H1 (cell line): Measurements from ENCODE around the gene STH. TPM values are rescaled to one million over a fixed set of nuclear protein-coding genes. Genes with fewer than 3 reads are reported as not detected.

Experiments
- CTCF ChIA-PET: fragments of 300-600 bp; sonication (Branson Sonifier 250); formaldehyde crosslinking; loops from one replicate; lab custom pipeline; 2021; ENCODE audit not compliant: partially characterized antibody; lab: Charles Lee
- POLR2A ChIA-PET: fragments of 300-600 bp; sonication (Branson Sonifier 250); formaldehyde crosslinking; loops from one replicate; lab custom pipeline; 2021; ENCODE audit warnings: inconsistent platforms; ENCODE audit not compliant: partially characterized antibody; lab: Charles Lee
- DNase-seq, 2 experiments: peaks; one replicate each; pipeline versions ENCODE4 v3.0.0 to v3.0.0-alpha.2; 2010 to 2022; ENCODE audit warnings: low spot score in 2 of 2, low read depth in 1 of 2, mixed read lengths in 1 of 2
- FAIRE-seq: peaks from 2 replicates; lab custom pipeline; 2011; peaks lifted over from hg19 to GRCh38; lab: Jason Lieb, UNC
- H2AFZ ChIP-seq: 2 replicates; pipeline ENCODE4 v1.8.1; 2012; ENCODE audit warnings: low read length, inconsistent platforms
- H2AK5ac ChIP-seq: 2 replicates; pipeline ENCODE4 v1.6.1; 2013; ENCODE audit warnings: low read depth, low read length
- H2BK120ac ChIP-seq: replicated peaks from 2 replicates; pipeline ENCODE3; 2013; ENCODE audit warnings: low read depth, low read length, inconsistent platforms
- H2BK12ac ChIP-seq: 2 replicates; pipeline ENCODE4 v1.6.1; 2013; ENCODE audit warnings: low read depth, low read length
- H2BK15ac ChIP-seq: 2 replicates; pipeline ENCODE4 v1.6.1; 2013; ENCODE audit warnings: low read length
- H2BK20ac ChIP-seq: 2 replicates; pipeline ENCODE4 v1.6.1; 2013; ENCODE audit warnings: low read length
- H2BK5ac ChIP-seq: 2 replicates; pipeline ENCODE4 v1.6.1; 2013; ENCODE audit warnings: low read depth, low read length
- H3K14ac ChIP-seq: 2 replicates; pipeline ENCODE4 v1.6.1; 2013; ENCODE audit warnings: inconsistent platforms; ENCODE audit not compliant: insufficient read length
- H3K18ac ChIP-seq: 2 replicates; pipeline ENCODE4 v1.6.1; 2013; ENCODE audit warnings: low read length; ENCODE audit errors: extremely low read depth
- H3K23ac ChIP-seq: 2 replicates; pipeline ENCODE4 v1.6.1; 2013; ENCODE audit warnings: inconsistent platforms; ENCODE audit not compliant: insufficient read length
- H3K23me2 ChIP-seq: 2 replicates; pipeline ENCODE4 v1.6.1; 2013; ENCODE audit warnings: low read depth, low read length
- H3K27ac ChIP-seq: 2 replicates; pipeline ENCODE4 v1.6.1; 2011; ENCODE audit warnings: low read depth, low read length, inconsistent platforms
- H3K27me3 ChIP-seq, 4 experiments: replicated peaks in 1 of 4; 1 replicate in 1 of 4; 2 replicates in 3 of 4; pipeline versions ENCODE4 v1.6.1 to v1.8.1; 2011 to 2013; ENCODE audit warnings: low read length in 3 of 4, mild to moderate bottlenecking in 3 of 4, inconsistent platforms in 2 of 4, mixed read lengths in 2 of 4, moderate library complexity in 1 of 4; ENCODE audit not compliant: control insufficient read depth in 3 of 4, insufficient read depth in 3 of 4; ENCODE audit errors: extremely low read depth in 1 of 4
- H3K36me3 ChIP-seq, 4 experiments: 2 replicates each; pipeline versions ENCODE4 v1.6.1 to v1.8.1; 2011 to 2013; ENCODE audit warnings: mild to moderate bottlenecking in 4 of 4, low read length in 3 of 4, moderate library complexity in 2 of 4, control low read depth in 1 of 4, inconsistent platforms in 1 of 4; ENCODE audit not compliant: insufficient read depth in 4 of 4, control insufficient read depth in 2 of 4
- H3K4ac ChIP-seq: replicated peaks from 2 replicates; pipeline ENCODE3; 2013; ENCODE audit warnings: low read length, low read depth, mixed read lengths, inconsistent platforms; ENCODE audit not compliant: insufficient read length
- H3K4me1 ChIP-seq, 4 experiments: replicated peaks in 1 of 4; 1 replicate in 1 of 4; 2 replicates in 3 of 4; pipeline versions ENCODE4 v1.6.1 to v1.8.1; 2011 to 2013; ENCODE audit warnings: low read length in 3 of 4, inconsistent platforms in 2 of 4, mixed read lengths in 1 of 4; ENCODE audit not compliant: insufficient read depth in 4 of 4, control insufficient read depth in 3 of 4
- H3K4me2 ChIP-seq, 2 experiments: 2 replicates each; pipeline versions ENCODE4 v1.6.1 to v1.8.1; 2011 to 2013; ENCODE audit warnings: low read depth in 2 of 2, low read length in 2 of 2, control low read depth in 1 of 2, inconsistent platforms in 1 of 2, mild to moderate bottlenecking in 1 of 2; ENCODE audit not compliant: insufficient read depth in 1 of 2
- H3K4me3 ChIP-seq, 4 experiments: fragments of 200-600, 300-600 bp in 1 of 4; sonication (generic), shearing (Covaris generic), sonication (Bioruptor Twin) in 1 of 4; 2 replicates each; pipeline versions ENCODE4 v1.5.1 to v1.8.1; 2011 to 2016; ENCODE audit warnings: low read length in 4 of 4, low read depth in 3 of 4, control low read depth in 2 of 4, inconsistent platforms in 2 of 4, mild to moderate bottlenecking in 2 of 4, mixed read lengths in 1 of 4, moderate library complexity in 1 of 4; ENCODE audit not compliant: insufficient read depth in 2 of 4; ENCODE audit errors: extremely low read depth in 1 of 4
- H3K56ac ChIP-seq: replicated peaks from 2 replicates; pipeline ENCODE3; 2013; ENCODE audit warnings: low read depth, mild to moderate bottlenecking, mixed read lengths, low read length, inconsistent platforms; ENCODE audit not compliant: insufficient read length
- H3K79me1 ChIP-seq: 2 replicates; pipeline ENCODE4 v1.6.1; 2013; ENCODE audit warnings: low read depth, low read length, control low read depth
- H3K79me2 ChIP-seq, 2 experiments: 2 replicates each; pipeline versions ENCODE4 v1.6.1 to v1.8.1; 2012 to 2013; ENCODE audit warnings: low read length in 2 of 2, mild to moderate bottlenecking in 2 of 2, inconsistent platforms in 1 of 2; ENCODE audit not compliant: insufficient read depth in 2 of 2, control insufficient read depth in 1 of 2
- H3K9ac ChIP-seq, 4 experiments: replicated peaks in 1 of 4; 1 replicate in 1 of 4; 2 replicates in 3 of 4; pipeline versions ENCODE4 v1.6.1 to v1.8.1; 2011 to 2013; ENCODE audit warnings: low read depth in 3 of 4, low read length in 3 of 4, control low read depth in 2 of 4, mild to moderate bottlenecking in 2 of 4, moderate library complexity in 2 of 4, inconsistent platforms in 1 of 4; ENCODE audit errors: extremely low read depth in 1 of 4
- H3K9me3 ChIP-seq, 2 experiments: 2 replicates each; pipeline versions ENCODE4 v1.6.1 to v1.8.1; 2012 to 2013; ENCODE audit warnings: mild to moderate bottlenecking in 2 of 2, moderate library complexity in 2 of 2, control low read depth in 1 of 2, inconsistent platforms in 1 of 2, low read depth in 1 of 2, low read length in 1 of 2, mixed read lengths in 1 of 2; ENCODE audit not compliant: insufficient read depth in 2 of 2
- H4K20me1 ChIP-seq, 2 experiments: replicated peaks in 1 of 2; 2 replicates each; pipeline versions ENCODE3 to v1.8.1; 2011 to 2013; ENCODE audit warnings: inconsistent platforms in 2 of 2, low read length in 2 of 2, mild to moderate bottlenecking in 1 of 2; ENCODE audit not compliant: insufficient read depth in 2 of 2, control insufficient read depth in 1 of 2
- H4K5ac ChIP-seq: 2 replicates; pipeline ENCODE4 v1.6.1; 2013; ENCODE audit warnings: low read length, low read depth, mixed read lengths, inconsistent platforms; ENCODE audit not compliant: insufficient read length
- H4K8ac ChIP-seq: 2 replicates; pipeline ENCODE4 v1.8.0; 2013; ENCODE audit warnings: mild to moderate bottlenecking, moderate library complexity, low read length, inconsistent platforms; ENCODE audit not compliant: insufficient read depth; ENCODE audit errors: extremely low read depth
- H4K91ac ChIP-seq: replicated peaks from 2 replicates; pipeline ENCODE3; 2013; ENCODE audit warnings: low read length, mixed read lengths, inconsistent platforms; ENCODE audit not compliant: insufficient read length
- KDM5A ChIP-seq: fragments of 200-600 bp; IDR thresholded peaks from 2 replicates; pipeline ENCODE4 v1.7.1; 2012; ENCODE audit warnings: mild to moderate bottlenecking, low read length, inconsistent platforms, mixed read lengths
- RAD21 ChIP-seq, 2 experiments: IDR thresholded peaks in 1 of 2; conservative IDR thresholded peaks in 1 of 2; 2 replicates each; pipeline ENCODE4 v1.6.1; 2011; ENCODE audit warnings: low read depth in 2 of 2, low read length in 2 of 2, improper control_type of control experiment in 1 of 2, inconsistent platforms in 1 of 2, mild to moderate bottlenecking in 1 of 2, moderate library complexity in 1 of 2
- WGBS, 2 experiments: shearing (Covaris generic) in 1 of 2; methylation state at CpG; one replicate each; pipeline versions ENCODE4 v1.1.6 to v1.1.7; 2013 to 2015; ENCODE audit warnings: low lambda C conversion rate in 2 of 2, mixed read lengths in 2 of 2, inconsistent platforms in 1 of 2, low coverage in 1 of 2, missing lambda C conversion rate in 1 of 2; ENCODE audit not compliant: insufficient replicate concordance in 2 of 2, insufficient coverage in 1 of 2, insufficient read length in 1 of 2; ENCODE audit errors: extremely low coverage in 1 of 2, missing lambda C conversion rate in 1 of 2; 5-methylcytosine and 5-hydroxymethylcytosine counted together
- polyA plus RNA-seq, 7 experiments: library from polyadenylated mRNA; depleted of rRNA in 3 of 7; stranded (reverse) in 5 of 7; unstranded in 2 of 7; fragments of >200 nt in 5 of 7; fragments of 200-250 nt in 2 of 7; gene quantifications; 1 replicate in 5 of 7; 2 replicates in 1 of 7; 4 replicates in 1 of 7; pipeline versions ENCODE4 v1.2.1 to v1.2.3, GENCODE V29; 2011 to 2013; ENCODE audit warnings: missing spikeins in 2 of 7, mixed read lengths in 2 of 7
- total RNA-seq: library from RNA; stranded (reverse); fragmentation: NEBNext Ultra II Directional; extraction: Animal tissue kit (Norgen Biotek cat#: 25700); gene quantifications from 2 replicates; pipeline ENCODE4 v1.2.1, GENCODE V29; 2021

The STH gene
- total and polyA plus RNA-seq, 2 of the 8 experiments (the other 6 are each of a cell fraction or from before 2014, with no cell fraction given) = not detected

- POLR2A ChIA-PET = no interaction called here
- 94% methylated on average over 3 of the region's 3 CpGs; no CpG with 5 or more reads in 1 of the 2 experiments for WGBS, 2 experiments
- Histone ChIP-seq H2AFZ (no peak overlapping the region), H3K36me3 (no peaks in the 10 kb centered on the region), H3K4ac (no peak overlapping the region), H3K4me1 (peaks cover 0 to 9% (median 4%) of the 10 kb centered on the region in 4 experiments; a peak in 5 of 7 replicates), H2BK20ac (no peak overlapping the region), H3K23me2 (no peaks in the 10 kb centered on the region), H4K5ac (no peak overlapping the region), H2BK5ac (no peak overlapping the region), H3K4me3 (no peak overlapping the region), H2AK5ac (no peak overlapping the region), H3K9ac (no peak overlapping the region), H3K14ac (no peak overlapping the region), H2BK15ac (no peak overlapping the region), H3K18ac (no peak overlapping the region), H3K27ac (no peak overlapping the region), H3K4me2 (no peak overlapping the region), H3K27me3 (peaks cover 0 to 2% (median 0%) of the 10 kb centered on the region in 4 experiments; a peak in 1 of 7 replicates), H4K91ac (no peak overlapping the region), H3K23ac (no peak overlapping the region), H2BK120ac (no peak overlapping the region), H3K79me2 (no peaks in the 10 kb centered on the region), H4K20me1 (no peaks in the 10 kb centered on the region), H4K8ac (no peak overlapping the region), H3K9me3 (no peaks in the 10 kb centered on the region), H3K56ac (no peak overlapping the region), H2BK12ac (no peak overlapping the region), H3K79me1 (no peaks in the 10 kb centered on the region)
- DNase-seq (no peak), FAIRE-seq (no peak)
- CTCF ChIA-PET = interaction anchor here (0.6 to 4.5 kb wide), 11 partner anchors 8 to 349 kb away, joined by 3 to 25 read pairs (median 3); no protein-coding TSS in a partner anchor
- TF ChIP-seq KDM5A (no peak), RAD21 (IDR thresholded peaks at IDR 0.05 in 1 of 2, conservative IDR thresholded peaks at IDR 0.05 in 1 of 2; ENCODE audit: low read depth in 2 of 2, low read length in 2 of 2) (no peak)
Measured at GRCh38 chr17:45989759-45990158, 9.3 kb upstream of the STH start.
